Right cardiac atrium (tissue), 5 donors: Measurements from ENCODE around the gene MEX3A. TPM values are rescaled to one million over a fixed set of nuclear protein-coding genes. Genes with fewer than 3 reads are reported as not detected.
A peak's percentile ranks its signal among the peaks of the same experiment; 100 is the strongest.
"Not testable (repeated sequence)": the region's sequence is repeated elsewhere in the genome, so short reads cannot be mapped to it uniquely, and the experiment has no call there.

Source experiments
- ATAC-seq, 2 donors: fragments of 200-7000 bp; cut with Tn5 transposase; one replicate each; pipeline versions ENCODE4 v1.8.0 to v1.9.1; 2020; ENCODE audit warnings: moderate library complexity in 2 of 2, mild to moderate bottlenecking in 1 of 2
- DNase-seq, 3 donors: peaks; one replicate each; pipeline ENCODE4 v3.0.0-alpha.2; 2020
- H3K27ac ChIP-seq: one replicate; pipeline ENCODE4 v1.5.1; 2013; ENCODE audit warnings: mild to moderate bottlenecking, low read length, control low read depth, moderate library complexity
- H3K27me3 ChIP-seq: one replicate; pipeline ENCODE4 v1.6.1; 2013; ENCODE audit not compliant: control insufficient read depth, insufficient read depth
- H3K4me1 ChIP-seq: one replicate; pipeline ENCODE4 v1.6.1; 2013; ENCODE audit warnings: low read length; ENCODE audit not compliant: control insufficient read depth, insufficient read depth
- H3K4me3 ChIP-seq: one replicate; pipeline ENCODE4 v1.5.1; 2013; ENCODE audit warnings: low read length, control low read depth
- H3K9me3 ChIP-seq: one replicate; pipeline ENCODE4 v1.6.1; 2013; ENCODE audit warnings: low read length; ENCODE audit not compliant: control insufficient read depth
- WGBS: extraction: QIAGEN DNeasy Blood & Tissue Kit; methylation state at CpG from one replicate; pipeline ENCODE4 v1.1.7; 2013; 5-methylcytosine and 5-hydroxymethylcytosine counted together
- intact Hi-C, 4 donors: fragments of 100-400 bp; cut with DNase I; formaldehyde crosslinking; loops; one replicate each; pipeline versions ENCODE4 v1.11.0 to v1.14.0; 2022 to 2023
- polyA plus RNA-seq: library from polyadenylated mRNA; stranded (reverse); fragments of 200-250 nt; gene quantifications from one replicate; pipeline ENCODE4 v1.2.3, GENCODE V29; 2013
- total RNA-seq, 4 donors: library from RNA; stranded (reverse); fragmentation: NEBNext Ultra II Directional; extraction: Animal tissue kit (Norgen Biotek cat#: 25700); gene quantifications; one replicate each; pipeline ENCODE4 v1.2.1, GENCODE V29; 2021
- donor health status: healthy with polysubstance abuse.
- donor health status: DM: no; HTN: yes; CAD: no.
- donor health status: DM: no; HTN: no; CAD: no.
- donor health status: DM: no; HTN: yes; CAD: no; lungs with severe emphysema.
- donor health status: DM: yes; HTN: yes; CAD: no.

The MEX3A gene
- total and polyA plus RNA-seq, 5 donors: 0.17 to 0.33 (median 0.20) TPM

DNA sequence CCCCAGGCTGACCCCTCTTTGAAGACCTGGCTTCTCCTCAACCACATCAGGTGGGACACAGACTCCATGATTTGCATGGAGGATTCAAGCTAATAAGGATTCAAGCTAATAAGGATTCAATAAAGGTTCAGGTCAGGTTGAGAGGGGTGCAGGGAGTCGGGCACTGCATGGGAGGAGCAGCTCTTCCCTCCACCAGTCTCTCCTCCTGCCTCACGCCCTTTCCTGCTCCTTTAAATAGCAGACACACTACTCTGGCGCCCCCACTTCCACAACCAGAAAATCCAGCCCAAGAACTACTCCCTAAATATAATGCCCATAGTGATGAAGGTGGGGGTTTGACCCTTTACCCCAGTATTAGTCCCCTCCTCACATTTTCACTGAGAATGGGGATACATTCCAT, 7.1 kb downstream of the MEX3A start:
- intact Hi-C loops: no loop called here
- no peaks in the 10 kb centered on the region for H3K9me3 ChIP-seq
- DNase-seq (peak in 2 of 3 donors; percentile 24 to 54), ATAC-seq (no peak)
- no peaks in the 10 kb centered on the region for H3K27me3 ChIP-seq
- no peaks in the 10 kb centered on the region for H3K4me1 ChIP-seq
- H3K27ac ChIP-seq: no peak overlapping the region
- no peak overlapping the region for H3K4me3 ChIP-seq
- WGBS: 33% methylated on average over 3 of the region's 3 CpGs

DNA sequence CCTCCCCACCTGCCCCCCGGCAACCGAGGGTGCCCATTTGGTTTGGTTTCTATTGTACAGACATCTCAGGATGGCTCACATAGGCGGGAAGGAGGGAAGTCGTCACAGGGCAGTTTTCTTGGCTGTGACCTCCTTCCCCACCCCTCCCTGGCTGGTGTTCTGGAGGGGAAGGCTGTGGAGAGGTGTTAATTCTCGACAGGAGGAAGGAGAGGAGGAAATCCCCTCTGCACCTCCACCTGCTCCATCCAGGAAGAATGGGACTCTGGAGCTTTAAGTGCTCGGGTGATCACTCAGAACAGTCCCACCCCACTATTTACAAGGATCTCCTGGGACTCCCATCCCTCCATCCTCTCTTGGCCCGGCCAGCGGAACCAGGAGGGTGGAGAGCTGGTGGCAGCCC, 7.6 kb downstream of the MEX3A start:
- Histone ChIP-seq H3K4me1 (no peaks in the 10 kb centered on the region), H3K27me3 (no peaks in the 10 kb centered on the region), H3K4me3 (no peak overlapping the region), H3K27ac (no peak overlapping the region), H3K9me3 (no peaks in the 10 kb centered on the region)
- ATAC-seq (no peak), DNase-seq (peak in 2 of 3 donors; percentile 3 to 11)
- intact Hi-C loops: no loop called here
- WGBS: 47% methylated on average over 8 of the region's 8 CpGs

DNA sequence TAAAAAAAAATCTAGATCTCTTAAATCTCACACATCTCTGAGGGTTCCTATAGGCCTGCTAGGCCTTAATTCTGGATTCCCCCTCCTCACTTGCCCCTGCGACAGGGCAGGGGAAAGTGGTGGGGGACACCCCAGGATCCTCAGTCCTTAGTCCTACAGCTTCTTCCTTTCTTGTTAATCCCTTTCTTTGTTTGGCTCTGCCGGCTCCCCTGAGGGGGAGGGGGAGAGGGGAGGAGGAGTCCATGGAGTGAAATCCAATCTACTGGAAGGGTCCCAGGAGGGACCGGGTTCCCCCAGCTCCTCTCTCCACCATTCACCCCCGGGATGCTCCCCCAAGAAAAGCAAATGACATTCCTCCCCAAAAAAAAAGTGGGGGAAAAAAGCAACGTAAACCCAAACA, 8.5 kb downstream of the MEX3A start:
- ATAC-seq (no peak), DNase-seq (peak in 1 of 3 donors; percentile 2)
- intact Hi-C loops: no loop called here
- Histone ChIP-seq H3K27ac (no peak overlapping the region), H3K4me1 (no peaks in the 10 kb centered on the region), H3K27me3 (no peaks in the 10 kb centered on the region), H3K9me3 (no peaks in the 10 kb centered on the region), H3K4me3 (no peak overlapping the region)
- WGBS: 46% methylated on average over 5 of the region's 5 CpGs

DNA sequence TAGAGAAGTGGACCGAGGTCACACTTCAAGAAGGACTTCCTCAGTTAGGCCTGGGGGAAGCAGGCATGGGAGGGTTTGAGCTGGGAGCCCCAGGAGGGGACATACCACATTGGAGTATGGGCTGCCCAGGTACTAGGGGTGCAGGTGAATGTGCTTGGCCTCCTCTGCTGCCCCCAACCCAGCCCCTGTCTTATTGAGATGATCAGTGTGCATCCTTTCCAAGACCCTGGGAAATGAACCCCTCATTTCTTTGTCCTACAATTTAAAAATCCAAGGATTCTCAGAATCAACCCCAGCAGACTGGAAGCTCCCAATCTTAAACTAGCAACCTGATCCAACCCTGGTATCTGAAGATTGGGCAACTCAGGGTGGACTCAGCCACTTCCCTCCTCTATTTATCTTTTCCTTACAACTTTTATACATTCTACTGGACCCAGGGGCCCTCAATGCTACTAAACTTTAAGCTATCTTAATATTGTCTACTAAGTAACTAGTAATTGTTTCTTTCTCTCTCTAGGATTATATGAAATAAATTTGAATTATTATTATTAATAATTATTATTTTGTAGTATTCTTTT, 9.1 kb downstream of the MEX3A start:
- WGBS: 32% methylated on average over 1 of the region's 1 CpG
- DNase-seq (peak in 2 of 3 donors; percentile 3 to 13), ATAC-seq (no peak)
- no peaks in the 10 kb centered on the region for H3K9me3 ChIP-seq
- H3K27ac ChIP-seq: no peak overlapping the region
- H3K4me1 ChIP-seq: no peaks in the 10 kb centered on the region
- H3K27me3 ChIP-seq: no peaks in the 10 kb centered on the region
- intact Hi-C loops: no loop called here
- H3K4me3 ChIP-seq: no peak overlapping the region

DNA sequence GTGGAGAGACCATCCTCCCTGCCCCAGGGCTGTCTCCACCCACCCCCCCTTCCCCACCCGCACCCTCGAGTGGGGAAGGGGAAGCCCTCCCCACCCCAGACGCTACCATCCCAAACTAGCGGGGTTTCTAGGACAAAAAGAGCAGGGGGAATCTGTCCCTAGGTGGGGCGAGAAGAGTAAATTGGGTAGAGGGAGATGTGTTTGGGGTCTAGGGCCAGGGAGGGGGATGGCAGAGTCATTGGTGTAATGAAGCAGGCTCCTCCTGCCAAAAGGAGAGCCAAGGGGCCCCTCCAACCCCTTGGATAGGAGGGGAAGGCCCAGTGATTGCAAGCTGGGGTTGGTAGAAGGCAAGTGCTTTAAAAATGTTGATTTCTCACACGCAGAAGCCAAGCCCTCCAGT, 10.0 kb downstream of the MEX3A start:
- H3K9me3 ChIP-seq: no peaks in the 10 kb centered on the region
- no peaks in the 10 kb centered on the region for H3K4me1 ChIP-seq
- no peak for ATAC-seq
- peak in 2 of 3 donors; percentile 8 to 10 for DNase-seq
- WGBS: 59% methylated on average over 6 of the region's 6 CpGs
- H3K27me3 ChIP-seq: no peaks in the 10 kb centered on the region
- no peak overlapping the region for H3K4me3 ChIP-seq
- H3K27ac ChIP-seq: no peak overlapping the region
- intact Hi-C loops: no loop called here

DNA sequence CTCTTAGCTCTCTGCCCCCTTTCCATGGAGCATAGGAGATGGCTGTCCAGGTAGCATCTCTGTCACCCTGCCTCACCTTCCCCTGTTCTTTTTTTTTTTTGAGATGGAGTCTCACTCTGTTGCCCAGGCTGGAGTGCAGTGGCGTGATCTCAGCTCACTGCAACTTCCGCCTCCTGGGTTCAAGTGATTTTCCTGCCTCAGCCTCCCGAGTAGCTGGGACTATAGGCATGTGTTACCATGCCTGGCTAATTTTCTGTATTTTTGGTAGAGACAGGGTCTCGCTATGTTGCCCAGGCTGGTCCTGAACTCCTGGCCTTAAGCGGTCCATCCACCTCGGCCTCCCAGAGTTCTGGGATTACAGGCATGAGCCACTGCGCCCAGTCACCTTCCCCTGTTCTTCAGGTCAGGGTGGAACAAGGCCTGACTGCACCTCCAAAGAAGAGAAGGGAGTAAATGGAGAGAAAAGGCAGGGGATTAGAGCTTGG, 10.9 kb downstream of the MEX3A start:
- H3K9me3 ChIP-seq: not testable (repeated sequence)

DNA sequence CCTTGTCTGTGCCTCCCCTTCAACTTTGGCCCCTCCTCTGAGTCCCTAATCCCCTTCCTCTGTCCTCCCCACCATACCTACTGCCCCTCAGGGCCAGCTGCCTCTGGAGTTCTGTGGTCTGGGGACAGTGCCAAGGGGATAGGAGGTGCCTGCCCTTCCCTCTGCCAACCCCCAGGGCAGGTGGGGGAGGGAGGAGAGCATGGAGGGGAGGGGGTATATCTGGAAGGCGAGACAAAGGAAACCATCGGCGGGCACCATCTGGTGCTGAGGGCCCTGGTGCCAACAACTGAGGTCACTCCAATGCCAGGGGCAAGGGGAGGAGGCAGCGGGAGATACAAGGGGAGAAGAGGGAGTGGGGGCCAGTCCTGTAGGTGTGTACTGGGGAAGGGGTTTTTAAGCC, 11.7 kb downstream of the MEX3A start:
- ATAC-seq (no peak), DNase-seq (peak in 2 of 3 donors; percentile 35 to 37)
- H3K27me3 ChIP-seq: no peaks in the 10 kb centered on the region
- H3K4me1 ChIP-seq: no peaks in the 10 kb centered on the region
- no peak overlapping the region for H3K27ac ChIP-seq
- intact Hi-C loops: no loop called here
- 44% methylated on average over 4 of the region's 4 CpGs for WGBS
- no peak overlapping the region for H3K4me3 ChIP-seq
- no peaks in the 10 kb centered on the region for H3K9me3 ChIP-seq

More for the DNA sequence above, 10.9 kb downstream of the MEX3A start:
- ATAC-seq, H3K4me3 ChIP-seq, H3K4me1 ChIP-seq, H3K27ac ChIP-seq, intact Hi-C loops, H3K27me3 ChIP-seq: not testable (repeated sequence)
- 86% methylated on average over 7 of the region's 7 CpGs for WGBS
- DNase-seq: peak in 2 of 3 donors; percentile 1 to 3

DNA sequence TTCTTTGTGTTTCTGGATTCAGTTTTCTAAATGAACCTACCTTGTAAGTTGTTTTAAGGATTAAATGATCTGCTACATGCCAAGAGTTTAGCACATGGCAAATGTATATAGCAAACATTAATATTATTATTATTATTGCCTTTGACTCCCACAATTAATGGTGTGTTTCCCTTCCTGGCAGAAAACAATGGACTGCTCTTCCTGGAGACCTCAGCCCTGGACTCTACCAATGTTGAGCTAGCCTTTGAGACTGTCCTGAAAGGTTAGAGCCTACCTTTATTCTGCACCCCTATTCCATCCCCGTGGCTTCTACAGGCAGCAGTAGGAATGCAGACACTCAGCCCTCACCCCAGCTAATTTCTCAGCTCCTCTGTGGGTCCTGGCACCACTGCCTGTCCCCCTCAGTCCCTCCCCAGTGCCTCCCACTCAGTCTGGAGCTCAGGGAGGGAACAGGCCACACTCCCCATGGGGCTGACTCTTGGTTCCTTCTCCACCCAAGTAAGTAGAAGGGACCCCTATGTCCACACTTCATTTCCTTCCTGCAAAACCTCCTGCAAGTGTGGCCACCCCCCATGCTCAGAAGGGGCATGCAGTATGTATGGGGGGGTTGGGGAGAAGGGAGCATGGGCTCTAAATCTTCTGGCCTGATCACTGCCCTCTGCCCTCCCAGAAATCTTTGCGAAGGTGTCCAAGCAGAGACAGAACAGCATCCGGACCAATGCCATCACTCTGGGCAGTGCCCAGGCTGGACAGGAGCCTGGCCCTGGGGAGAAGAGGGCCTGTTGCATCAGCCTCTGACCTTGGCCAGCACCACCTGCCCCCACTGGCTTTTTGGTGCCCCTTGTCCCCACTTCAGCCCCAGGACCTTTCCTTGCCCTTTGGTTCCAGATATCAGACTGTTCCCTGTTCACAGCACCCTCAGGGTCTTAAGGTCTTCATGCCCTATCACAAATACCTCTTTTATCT, 12.5 kb downstream of the MEX3A start:
- no peaks in the 10 kb centered on the region for H3K4me1 ChIP-seq
- no peaks in the 10 kb centered on the region for H3K9me3 ChIP-seq
- ATAC-seq (no peak), DNase-seq (peak in 2 of 3 donors; percentile 5 to 19)
- no peak overlapping the region for H3K27ac ChIP-seq
- H3K27me3 ChIP-seq: no peaks in the 10 kb centered on the region
- WGBS: 63% methylated on average over 3 of the region's 3 CpGs
- H3K4me3 ChIP-seq: no peak overlapping the region
- intact Hi-C loops: no loop called here

DNA sequence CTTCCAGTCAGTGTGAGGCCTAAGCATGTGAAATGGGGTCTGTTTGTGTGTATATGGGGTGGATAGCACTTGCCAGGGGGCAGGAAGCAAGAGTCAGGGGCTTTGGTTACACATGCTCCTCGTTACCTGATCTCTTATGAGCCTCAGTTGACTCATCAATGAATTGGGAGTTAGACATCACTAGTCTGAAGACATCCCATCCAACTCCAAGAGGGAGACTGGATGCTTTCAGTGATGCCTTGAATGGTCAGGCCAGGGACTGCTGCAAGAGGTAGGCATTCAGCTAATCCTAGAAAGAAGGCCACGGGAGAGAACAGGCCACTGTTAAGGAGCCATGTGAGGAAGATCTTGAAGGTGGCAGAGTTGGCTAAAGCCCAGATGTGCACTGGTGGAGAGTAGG, 15.0 kb downstream of the MEX3A start:
- no peak for ATAC-seq
- Histone ChIP-seq H3K27ac (no peak overlapping the region), H3K9me3 (no peaks in the 10 kb centered on the region), H3K4me3 (no peak overlapping the region), H3K27me3 (no peaks in the 10 kb centered on the region), H3K4me1 (no peaks in the 10 kb centered on the region)
- DNase-seq: peak in 1 of 3 donors; percentile 3
- WGBS: 78% methylated on average over 2 of the region's 2 CpGs
- intact Hi-C loops: no loop called here

DNA sequence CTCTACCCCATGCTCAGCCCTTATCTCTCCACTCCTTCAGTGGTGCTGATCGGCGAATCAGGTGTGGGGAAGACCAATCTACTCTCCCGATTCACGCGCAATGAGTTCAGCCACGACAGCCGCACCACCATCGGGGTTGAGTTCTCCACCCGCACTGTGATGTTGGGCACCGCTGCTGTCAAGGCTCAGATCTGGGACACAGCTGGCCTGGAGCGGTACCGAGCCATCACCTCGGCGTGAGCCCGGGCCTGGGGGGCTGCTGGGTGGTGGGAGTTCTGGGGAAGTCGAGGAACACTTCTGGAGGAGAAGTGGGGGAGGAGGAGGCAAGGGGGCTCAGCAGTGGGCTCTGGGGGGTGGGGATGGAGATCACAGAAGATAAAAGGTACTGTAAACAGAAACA, 16.4 kb downstream of the MEX3A start:
- no peak overlapping the region for H3K4me3 ChIP-seq
- no peak for ATAC-seq
- no peaks in the 10 kb centered on the region for H3K27me3 ChIP-seq

DNA sequence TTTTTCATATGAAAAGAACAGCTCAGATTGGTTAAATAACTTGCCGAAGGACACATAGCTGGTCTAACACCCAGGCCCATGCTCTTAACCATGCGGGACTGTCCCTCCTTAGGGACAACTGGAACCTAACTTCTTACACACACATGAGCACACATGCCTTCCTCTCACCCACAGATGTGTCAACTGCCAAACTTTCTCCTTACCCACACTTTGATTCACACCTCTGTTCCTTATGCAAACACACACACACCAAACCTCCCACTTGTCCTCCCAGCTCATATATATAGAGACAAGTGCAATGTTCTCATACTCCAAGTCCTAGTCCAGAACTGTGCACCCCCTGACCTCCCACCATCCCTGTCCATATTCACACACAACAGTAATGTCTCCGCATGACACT, 17.1 kb downstream of the MEX3A start:
- H3K9me3 ChIP-seq: no peaks in the 10 kb centered on the region
- no peak overlapping the region for H3K27ac ChIP-seq
- no peak for ATAC-seq
- no peak overlapping the region for H3K4me3 ChIP-seq
- H3K27me3 ChIP-seq: no peaks in the 10 kb centered on the region
- 94% methylated on average over 3 of the region's 3 CpGs for WGBS
- no peak for DNase-seq
- H3K4me1 ChIP-seq: no peaks in the 10 kb centered on the region
- intact Hi-C loops: no loop called here

More for the DNA sequence above, 16.4 kb downstream of the MEX3A start:
- Histone ChIP-seq H3K4me1 (no peaks in the 10 kb centered on the region), H3K9me3 (no peaks in the 10 kb centered on the region), H3K27ac (no peak overlapping the region)
- 74% methylated on average over 16 of the region's 16 CpGs for whole genome bisulfite sequencing
- intact Hi-C loops: no loop called here
- DNase-seq: no peak
